ENCODE results near the gene KIF13A.
A peak's percentile ranks its signal among the peaks of the same experiment; 100 is the strongest.

KIF13A gene

DNA sequence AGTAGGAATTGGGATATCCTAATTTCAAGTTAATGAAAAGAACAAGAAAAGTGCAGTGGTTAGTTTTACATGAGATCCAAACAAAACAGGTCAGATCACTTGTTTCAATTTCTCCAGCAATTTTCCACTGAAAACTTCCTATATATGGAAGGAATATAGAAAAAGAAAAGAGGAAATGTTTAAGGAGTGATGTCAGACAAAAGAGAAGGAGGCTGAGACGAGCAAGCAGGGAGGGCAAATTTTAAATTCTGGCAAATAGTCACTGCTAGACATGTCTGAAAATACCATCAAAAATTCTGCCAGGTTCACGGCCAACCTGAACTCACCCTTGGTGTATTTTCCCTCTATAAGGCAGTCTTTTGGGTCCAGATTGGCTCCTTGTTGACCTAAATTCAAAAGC, 271.2 kb downstream of the KIF13A start:
- no peak overlapping the region for H3K27ac ChIP-seq
- ChIA-PET POLR2A (ENCODE audit: low non-redundant PET) (no interaction called here), CTCF (no interaction called here)
- no peak for DNase-seq (ENCODE audit: low spot score)
- TF ChIP-seq CTCF (conservative IDR thresholded peaks at IDR 0.05; ENCODE audit: low read depth): no peak

DNA sequence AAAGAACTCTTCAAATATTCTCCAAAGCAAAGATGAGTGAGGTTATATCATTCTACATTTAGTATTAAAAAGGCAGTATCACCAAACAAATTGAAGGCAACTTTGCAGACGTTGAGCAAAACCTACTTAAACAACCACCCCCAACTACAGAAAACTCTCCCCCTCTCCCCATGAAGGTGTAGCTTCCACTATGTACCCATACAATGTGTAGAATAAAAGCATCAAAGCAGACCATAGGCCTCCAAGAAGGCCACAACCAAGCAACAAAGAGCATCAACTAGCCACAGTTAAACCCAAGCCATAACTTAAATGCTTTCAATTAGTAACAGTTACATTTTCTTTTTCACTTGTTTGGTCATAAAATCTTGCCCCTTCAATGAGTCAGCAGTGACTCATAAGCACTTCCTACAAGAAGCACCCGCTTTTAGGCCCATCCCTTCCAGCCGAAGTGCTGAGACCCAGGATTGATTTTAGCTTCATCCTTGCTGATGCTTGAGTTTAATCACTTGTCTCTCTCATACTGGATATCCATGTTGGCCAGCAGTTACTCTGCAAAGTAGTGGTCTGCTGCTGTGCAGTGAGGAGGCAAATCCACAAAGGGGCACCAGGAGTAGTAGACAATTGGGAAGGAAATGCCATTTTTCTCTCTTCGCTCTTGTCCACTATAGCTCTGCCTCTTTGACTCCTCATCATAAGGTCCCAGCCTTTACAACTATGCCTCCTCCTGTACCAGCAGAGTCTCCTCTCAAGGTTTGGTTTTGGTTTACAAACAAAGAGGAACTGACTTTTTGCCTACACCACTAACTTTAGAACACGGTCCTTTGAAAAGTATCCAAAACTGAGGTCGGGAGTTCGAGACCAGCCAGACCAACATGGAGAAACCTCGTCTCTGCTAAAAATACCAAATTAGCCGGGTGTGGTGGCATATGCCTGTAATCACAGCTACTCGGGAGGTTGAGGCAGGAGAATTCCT, 272.3 kb downstream of the KIF13A start:
- peak overlapping the region; percentile 4; the same call in 1 of the 2 replicates for H3K27ac ChIP-seq
- CTCF ChIA-PET: no interaction called here
- no peak for TF ChIP-seq CTCF (conservative IDR thresholded peaks at IDR 0.05; ENCODE audit: low read depth)
- POLR2A ChIA-PET (ENCODE audit: low non-redundant PET): interaction anchor here (0.7 kb wide), 1 partner anchor 492 kb away, joined by 11 read pairs; no protein-coding TSS in a partner anchor
- DNase-seq (ENCODE audit: low spot score): peak; percentile 88

GRCh38 chr6:17714177-17714576, 273.3 kb downstream of the KIF13A start:
- no peak for TF ChIP-seq CTCF (conservative IDR thresholded peaks at IDR 0.05; ENCODE audit: low read depth)
- POLR2A ChIA-PET (ENCODE audit: low non-redundant PET): interaction anchor here (0.7 kb wide), 1 partner anchor 493 kb away, joined by 11 read pairs; no protein-coding TSS in a partner anchor
- CTCF ChIA-PET: interaction anchor here (0.5 kb wide), 1 partner anchor 31 kb away, joined by 3 read pairs; no protein-coding TSS in a partner anchor
- no peak for DNase-seq (ENCODE audit: low spot score)
- H3K27ac ChIP-seq: no peak overlapping the region

DNA sequence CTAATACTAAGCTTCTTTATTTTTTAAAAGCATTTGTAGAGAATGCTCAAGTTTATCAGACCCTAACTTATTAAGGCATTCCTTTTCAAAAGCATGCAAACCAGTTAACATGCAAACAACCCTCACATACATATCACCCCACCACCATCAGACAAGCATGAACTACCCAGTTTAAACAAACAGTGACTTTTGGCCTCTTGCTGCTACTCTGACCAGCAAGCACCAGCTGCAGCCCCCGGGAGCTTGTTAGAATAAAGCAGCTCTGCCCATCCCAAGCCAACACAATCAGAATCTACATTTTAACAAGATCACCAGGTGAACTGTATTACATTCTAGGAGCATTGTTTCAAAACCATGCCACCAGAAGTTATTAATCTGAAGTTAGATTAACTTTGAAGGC, 274.9 kb downstream of the KIF13A start:
- ChIA-PET POLR2A (ENCODE audit: low non-redundant PET) (no interaction called here), CTCF (no interaction called here)
- no peak for DNase-seq (ENCODE audit: low spot score)
- no peak for TF ChIP-seq CTCF (conservative IDR thresholded peaks at IDR 0.05; ENCODE audit: low read depth)
- no peak overlapping the region for H3K27ac ChIP-seq

GRCh38 chr6:17710331-17710730, 277.1 kb downstream of the KIF13A start:
- no peak for DNase-seq (ENCODE audit: low spot score)
- no peak for TF ChIP-seq CTCF (conservative IDR thresholded peaks at IDR 0.05; ENCODE audit: low read depth)
- POLR2A ChIA-PET (ENCODE audit: low non-redundant PET): no interaction called here
- CTCF ChIA-PET: interaction anchor here (0.5 to 0.6 kb wide), 2 partner anchors 187 to 471 kb away, joined by 3 read pairs; no protein-coding TSS in a partner anchor
- no peak overlapping the region for H3K27ac ChIP-seq

GRCh38 chr6:17709476-17709875, 278.0 kb downstream of the KIF13A start:
- TF ChIP-seq CTCF (conservative IDR thresholded peaks at IDR 0.05; ENCODE audit: low read depth): no peak
- ChIA-PET POLR2A (ENCODE audit: low non-redundant PET) (no interaction called here), CTCF (no interaction called here)
- no peak overlapping the region for H3K27ac ChIP-seq
- DNase-seq (ENCODE audit: low spot score): no peak

All from RWPE1 (cell line).